H1 (cell line): ENCODE data around the gene DNAJC11. TPM values are rescaled to one million over a fixed set of nuclear protein-coding genes. Genes with fewer than 3 reads are reported as not detected.

Source experiments
- ASH2L ChIP-seq: fragments of 200-600, 300-600 bp; sonication (generic); IDR thresholded peaks from one replicate; pipeline ENCODE4 v1.7.1; 2017; ENCODE audit warnings: low read length
- CTBP2 ChIP-seq: IDR thresholded peaks from 2 replicates; pipeline ENCODE4 v1.7.0; 2011; ENCODE audit warnings: borderline replicate concordance, mild to moderate bottlenecking, moderate library complexity, mixed read lengths, low read length; ENCODE audit not compliant: insufficient read depth, insufficient read length
- EGR1 ChIP-seq: IDR thresholded peaks from 2 replicates; pipeline ENCODE4 v1.6.1; 2011; ENCODE audit warnings: low read depth, low read length, borderline replicate concordance
- HDAC6 ChIP-seq: IDR thresholded peaks from one replicate; pipeline ENCODE4 v1.7.1; 2012; ENCODE audit warnings: low read depth, mild to moderate bottlenecking, inconsistent platforms, low read length, moderate library complexity
- KDM4A ChIP-seq: IDR thresholded peaks from one replicate; pipeline ENCODE4 v1.7.1; 2012; ENCODE audit warnings: low read depth, mild to moderate bottlenecking, moderate library complexity, low read length, inconsistent platforms; ENCODE audit not compliant: severe bottlenecking
- MAX ChIP-seq: IDR thresholded peaks from 2 replicates; pipeline ENCODE4 v1.6.1; 2012; ENCODE audit warnings: inconsistent platforms
- POLR2A ChIP-seq, 2 experiments: IDR thresholded peaks; 1 replicate in 1 of 2; 2 replicates in 1 of 2; pipeline ENCODE4 v1.6.1; 2011; ENCODE audit warnings: low read depth in 2 of 2, low read length in 2 of 2, mild to moderate bottlenecking in 2 of 2; ENCODE audit errors: control extremely low read depth in 1 of 2
- RAD21 ChIP-seq, 2 experiments: IDR thresholded peaks in 1 of 2; conservative IDR thresholded peaks in 1 of 2; 2 replicates each; pipeline ENCODE4 v1.6.1; 2011; ENCODE audit warnings: low read depth in 2 of 2, low read length in 2 of 2, improper control_type of control experiment in 1 of 2, inconsistent platforms in 1 of 2, mild to moderate bottlenecking in 1 of 2, moderate library complexity in 1 of 2
- SIN3A ChIP-seq, 2 experiments: IDR thresholded peaks in 1 of 2; conservative IDR thresholded peaks in 1 of 2; 2 replicates each; pipeline ENCODE4 v1.6.1; 2011 to 2012; ENCODE audit warnings: low read length in 2 of 2, improper control_type of control experiment in 1 of 2, low read depth in 1 of 2, mild to moderate bottlenecking in 1 of 2
- SIX5 ChIP-seq: IDR thresholded peaks from 2 replicates; pipeline ENCODE4 v1.6.1; 2011; ENCODE audit warnings: mild to moderate bottlenecking, low read depth, low read length
- TAF7 ChIP-seq: optimal IDR thresholded peaks from 2 replicates; pipeline ENCODE3; 2011; ENCODE audit warnings: low read depth, mild to moderate bottlenecking, inconsistent platforms, low read length, moderate library complexity, borderline replicate concordance
- USF2 ChIP-seq: IDR thresholded peaks from 2 replicates; pipeline ENCODE4 v1.6.1; 2011; ENCODE audit warnings: low read length, improper control_type of control experiment
- polyA plus RNA-seq, 7 experiments: library from polyadenylated mRNA; depleted of rRNA in 3 of 7; stranded (reverse) in 5 of 7; unstranded in 2 of 7; fragments of >200 nt in 5 of 7; fragments of 200-250 nt in 2 of 7; gene quantifications; 1 replicate in 5 of 7; 2 replicates in 1 of 7; 4 replicates in 1 of 7; pipeline versions ENCODE4 v1.2.1 to v1.2.3, GENCODE V29; 2011 to 2013; ENCODE audit warnings: missing spikeins in 2 of 7, mixed read lengths in 2 of 7
- total RNA-seq: library from RNA; stranded (reverse); fragmentation: NEBNext Ultra II Directional; extraction: Animal tissue kit (Norgen Biotek cat#: 25700); gene quantifications from 2 replicates; pipeline ENCODE4 v1.2.1, GENCODE V29; 2021

Gene DNAJC11
- total and polyA plus RNA-seq, 2 of the 8 experiments (the other 6 are each of a cell fraction or from before 2014, with no cell fraction given) = 43.9 to 90.9 TPM

DNA sequence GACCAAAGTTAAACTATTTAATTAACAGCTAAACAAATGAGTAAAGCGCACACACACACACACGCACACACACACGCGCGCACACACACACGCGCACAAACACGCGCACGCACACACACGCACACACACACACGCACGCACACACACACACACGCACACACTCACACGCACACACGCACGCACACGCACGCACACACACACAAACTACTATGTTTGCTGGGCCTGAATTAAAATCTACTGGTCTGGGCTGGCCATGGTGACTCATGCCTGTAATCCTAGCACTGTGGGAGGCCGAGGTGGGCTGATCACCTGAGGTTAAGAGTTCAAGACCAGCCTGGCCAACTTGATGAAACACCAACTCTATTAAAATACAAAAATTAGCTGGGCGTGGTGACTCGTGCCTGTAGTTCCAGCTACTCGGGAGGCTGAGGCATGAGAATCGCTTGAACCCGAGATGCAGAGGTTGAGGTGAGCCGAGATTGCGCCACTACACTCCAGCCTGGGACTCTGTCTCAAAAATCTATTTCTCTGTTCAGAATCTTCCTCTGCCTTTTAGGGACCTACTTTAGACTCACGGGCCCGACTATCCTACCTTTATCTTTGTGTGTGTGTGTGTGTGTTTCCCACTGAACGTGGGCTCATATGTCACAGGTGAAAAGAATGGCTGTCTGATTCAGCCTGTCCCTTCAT lies 37.5 kb upstream of the DNAJC11 start (continued):
- TF ChIP-seq USF2 = no peak
- TF ChIP-seq SIX5 = no peak
- no peak for TF ChIP-seq ASH2L
- no peak for TF ChIP-seq KDM4A
- TF ChIP-seq CTBP2 = no peak
- no peak for TF ChIP-seq POLR2A (IDR thresholded peaks at IDR 0.05; ENCODE audit: control extremely low read depth in 1 of 2, low read depth in 2 of 2, low read length in 2 of 2)
- TF ChIP-seq MAX = no peak
- no peak for TF ChIP-seq EGR1
- TF ChIP-seq TAF7 = no peak
- TF ChIP-seq RAD21 (IDR thresholded peaks at IDR 0.05 in 1 of 2, conservative IDR thresholded peaks at IDR 0.05 in 1 of 2; ENCODE audit: low read depth in 2 of 2, low read length in 2 of 2) = no peak
- no peak for TF ChIP-seq HDAC6
- no peak for TF ChIP-seq SIN3A (conservative IDR thresholded peaks at IDR 0.05 in 1 of 2, IDR thresholded peaks at IDR 0.05 in 1 of 2; ENCODE audit: low read depth in 1 of 2, low read length in 2 of 2)
